GM10248 (cell line): ENCODE measurements around the gene KRT83.

Experiments
- CTCF ChIA-PET: fragments of 300-600 bp; sonication (Branson Sonifier 250); formaldehyde crosslinking; extraction: SDS; loops from one replicate; lab custom pipeline; 2021; ENCODE audit warnings: antibody characterized with exemption; lab: Yijun Ruan, JAX
- POLR2A ChIA-PET: fragments of 350-650 bp; sonication (Branson Sonifier 250); formaldehyde crosslinking; extraction: SDS; loops from one replicate; lab custom pipeline; 2020; ENCODE audit warnings: antibody characterized with exemption; lab: Yijun Ruan, JAX
- DNase-seq: peaks from one replicate; pipeline ENCODE4 v3.0.0; 2012; ENCODE audit errors: extremely low spot score
- CTCF ChIP-seq: IDR thresholded peaks from 2 replicates; pipeline ENCODE4 v1.5.1; 2012; ENCODE audit warnings: mild to moderate bottlenecking, low read depth; ENCODE audit errors: extremely low read depth, missing control alignments, control extremely low read depth

The KRT83 gene

GRCh38 chr12:52277486-52278245, 43.5 kb downstream of the KRT83 start:
- POLR2A ChIA-PET = no interaction called here
- no peak for TF ChIP-seq CTCF
- CTCF ChIA-PET = interaction anchor here (0.8 to 5.5 kb wide), 20 partner anchors 9 to 252 kb away, joined by 3 to 89 read pairs (median 10); no protein-coding TSS in a partner anchor
- no peak for DNase-seq

GRCh38 chr12:52275686-52276085, 45.5 kb downstream of the KRT83 start:
- POLR2A ChIA-PET = no interaction called here
- CTCF ChIA-PET = interaction anchor here (0.6 to 1.8 kb wide), 3 partner anchors 11 to 97 kb away, joined by 3 to 4 read pairs (median 3); no protein-coding TSS in a partner anchor
- DNase-seq = no peak
- TF ChIP-seq CTCF = no peak

DNA sequence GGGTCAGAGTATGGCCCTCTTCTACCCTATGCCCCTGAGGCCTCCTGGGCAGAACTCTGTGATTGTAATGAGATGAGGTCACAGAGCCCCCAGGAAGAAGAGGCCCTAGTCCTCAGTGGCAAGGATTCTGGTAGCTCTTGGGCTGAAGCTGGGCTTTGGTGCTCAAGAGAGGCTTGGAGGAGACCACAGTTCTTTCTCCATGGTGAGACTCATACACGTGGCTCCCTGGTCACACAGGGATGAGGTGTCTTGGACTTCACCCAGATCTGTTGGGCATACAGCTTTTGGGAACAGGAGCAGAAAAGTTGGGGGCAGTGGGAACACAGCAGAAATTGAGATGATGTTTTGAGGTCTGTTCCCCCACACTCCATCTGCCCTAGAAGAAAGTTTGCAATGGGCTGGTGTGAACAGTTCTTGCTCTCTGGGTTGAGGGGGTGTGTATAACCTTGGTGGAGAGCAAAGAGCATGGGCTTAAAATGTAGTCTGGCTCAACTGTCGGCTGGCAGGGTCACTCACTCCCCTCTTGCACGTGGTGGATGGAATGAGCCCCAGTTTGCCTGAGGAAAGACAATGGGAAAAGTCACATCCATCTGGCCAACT, 46.6 kb downstream of the KRT83 start, which contains the start of gene KRT86:
TSS of gene KRT86 (plus strand) at position 125 of the 600 bp plus-strand sequence. CDS start 27,272 bp downstream, outside the sequence.
- no peak for TF ChIP-seq CTCF
- ChIA-PET POLR2A (no interaction called here), CTCF (interaction anchor here (1.8 kb wide), 1 partner anchor 12 kb away, joined by 4 read pairs; no protein-coding TSS in a partner anchor)
- no peak for DNase-seq

- DNase-seq = no peak
- CTCF ChIA-PET = interaction anchor here (1.1 to 10.1 kb wide), 3 partner anchors 7 to 96 kb away, joined by 3 to 89 read pairs (median 5); no protein-coding TSS in a partner anchor
- no peak for TF ChIP-seq CTCF
- POLR2A ChIA-PET = no interaction called here
These were observed 50.0 kb downstream of the KRT83 start for GRCh38 chr12:52271158-52271557.

- no peak for TF ChIP-seq CTCF
- ChIA-PET POLR2A (no interaction called here), CTCF (interaction anchor here (0.9 to 10.1 kb wide), 5 partner anchors 8 to 114 kb away, joined by 3 to 89 read pairs (median 3); no protein-coding TSS in a partner anchor)
- DNase-seq = no peak
These were observed 50.6 kb downstream of the KRT83 start for GRCh38 chr12:52270541-52271070.

DNA sequence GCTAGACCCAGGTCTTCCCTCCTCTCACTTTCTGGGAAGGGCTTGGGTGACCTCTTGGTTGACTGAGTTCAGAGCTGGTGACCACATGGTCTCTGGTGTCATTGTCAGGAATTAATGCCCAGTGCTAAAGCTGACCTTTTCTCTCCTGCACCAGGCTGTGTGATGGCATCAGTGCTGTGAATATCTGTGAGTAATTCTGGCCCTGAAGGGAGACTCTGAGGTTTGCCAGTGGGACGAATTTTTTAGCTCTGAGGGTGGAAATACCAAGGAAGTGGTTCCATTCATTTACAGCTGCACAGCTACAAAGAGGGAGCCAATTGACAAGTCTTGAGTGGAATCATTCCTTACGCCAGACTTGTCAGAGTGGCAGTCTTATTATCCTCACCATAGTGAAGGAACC, 53.0 kb downstream of the KRT83 start:
- ChIA-PET CTCF (interaction anchor here (1.1 to 10.1 kb wide), 3 partner anchors 10 to 24 kb away, joined by 3 to 89 read pairs (median 3); no protein-coding TSS in a partner anchor), POLR2A (no interaction called here)
- no peak for TF ChIP-seq CTCF
- no peak for DNase-seq
